GM18508 (cell line): ENCODE results near the gene TP73.

Experiments
- ATAC-seq: cut with Tn5 transposase; IDR thresholded peaks from one replicate; pipeline ENCODE4 v1.9.1; 2021; ENCODE audit warnings: moderate number of reproducible peaks; ENCODE audit not compliant: insufficient read depth, unreplicated experiment

The TP73 gene

GRCh38 chr1:3651930-3652547 is at the start of gene TP73:
Gene TP73, plus strand, starts transcription at chr1:3652516. Its CDS starts 29,850 bp downstream, at chr1:3682366.
- no peak for ATAC-seq

GRCh38 chr1:3603156-3603555 is 49.2 kb upstream of the TP73 start:
- ATAC-seq: no peak

- no peak for ATAC-seq
Measured at GRCh38 chr1:3603571-3604467, 48.5 kb upstream of the TP73 start.

GRCh38 chr1:3604468-3604974 is 47.8 kb upstream of the TP73 start:
- no peak for ATAC-seq

- no peak for ATAC-seq
Measured at GRCh38 chr1:3604997-3605823, 47.1 kb upstream of the TP73 start.

- no peak for ATAC-seq
Measured at GRCh38 chr1:3606779-3607702, 45.3 kb upstream of the TP73 start.

GRCh38 chr1:3607703-3608065 is 44.6 kb upstream of the TP73 start:
- ATAC-seq: no peak

- ATAC-seq: no peak
Measured at GRCh38 chr1:3608154-3608553, 44.2 kb upstream of the TP73 start.

GRCh38 chr1:3609016-3609768 is 43.1 kb upstream of the TP73 start:
- ATAC-seq: no peak

- no peak for ATAC-seq
Measured at GRCh38 chr1:3609769-3610526, 42.4 kb upstream of the TP73 start.

- no peak for ATAC-seq
Measured at GRCh38 chr1:3610527-3611169, 41.7 kb upstream of the TP73 start.

- ATAC-seq: no peak
Measured at GRCh38 chr1:3611170-3612019, 40.9 kb upstream of the TP73 start, which contains the start of gene MEGF6. Gene MEGF6, minus strand, starts transcription at chr1:3611508. Its CDS starts 240 bp downstream, at chr1:3611268.

GRCh38 chr1:3612123-3612522 is 40.2 kb upstream of the TP73 start:
- ATAC-seq: no peak

- ATAC-seq: no peak
Measured at GRCh38 chr1:3614755-3615742, 37.3 kb upstream of the TP73 start.

- ATAC-seq: no peak
Measured at GRCh38 chr1:3616861-3617260, 35.5 kb upstream of the TP73 start.
